Measurements from ENCODE around the gene SPOCK3. TPM values are rescaled to one million over a fixed set of nuclear protein-coding genes. Genes with fewer than 3 reads are reported as not detected.

Gene SPOCK3
- total RNA-seq, 4 donors from 2014 or later: not detected

DNA sequence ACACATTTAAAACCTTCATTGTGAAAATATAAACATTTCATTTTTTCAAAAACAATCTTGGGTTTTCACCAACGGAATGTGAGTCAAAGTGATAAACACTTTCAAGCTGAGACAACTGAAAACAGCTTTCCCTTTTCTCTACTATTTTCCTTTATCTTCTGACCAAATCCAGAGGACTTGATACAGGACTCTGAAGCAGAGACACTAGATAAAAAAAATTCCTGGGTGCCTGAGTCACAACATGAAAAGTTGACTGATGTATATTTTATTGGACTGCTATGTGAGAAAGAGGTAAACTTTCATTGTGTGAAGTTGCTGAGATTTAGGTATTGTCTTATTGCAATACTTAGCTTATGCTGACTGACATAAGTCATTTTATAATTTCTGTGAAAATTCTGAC lies 411.2 kb downstream of the SPOCK3 start:
- no peaks in the 10 kb centered on the region for H3K9me3 ChIP-seq
- WGBS, 2 donors: 42 to 65% methylated on average over 1 of the region's 1 CpG
- H3K36me3 ChIP-seq: no peaks in the 10 kb centered on the region
- intact Hi-C loops (cut with DNase I): no loop called here
- H3K4me3 ChIP-seq: no peak overlapping the region
- no peak for DNase-seq
- no peak for TF ChIP-seq POLR2A (IDR thresholded peaks at IDR 0.05)
- TF ChIP-seq, protein P1, sequence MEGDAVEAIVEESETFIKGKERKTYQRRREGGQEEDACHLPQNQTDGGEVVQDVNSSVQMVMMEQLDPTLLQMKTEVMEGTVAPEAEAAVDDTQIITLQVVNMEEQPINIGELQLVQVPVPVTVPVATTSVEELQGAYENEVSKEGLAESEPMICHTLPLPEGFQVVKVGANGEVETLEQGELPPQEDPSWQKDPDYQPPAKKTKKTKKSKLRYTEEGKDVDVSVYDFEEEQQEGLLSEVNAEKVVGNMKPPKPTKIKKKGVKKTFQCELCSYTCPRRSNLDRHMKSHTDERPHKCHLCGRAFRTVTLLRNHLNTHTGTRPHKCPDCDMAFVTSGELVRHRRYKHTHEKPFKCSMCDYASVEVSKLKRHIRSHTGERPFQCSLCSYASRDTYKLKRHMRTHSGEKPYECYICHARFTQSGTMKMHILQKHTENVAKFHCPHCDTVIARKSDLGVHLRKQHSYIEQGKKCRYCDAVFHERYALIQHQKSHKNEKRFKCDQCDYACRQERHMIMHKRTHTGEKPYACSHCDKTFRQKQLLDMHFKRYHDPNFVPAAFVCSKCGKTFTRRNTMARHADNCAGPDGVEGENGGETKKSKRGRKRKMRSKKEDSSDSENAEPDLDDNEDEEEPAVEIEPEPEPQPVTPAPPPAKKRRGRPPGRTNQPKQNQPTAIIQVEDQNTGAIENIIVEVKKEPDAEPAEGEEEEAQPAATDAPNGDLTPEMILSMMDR (IDR thresholded peaks at IDR 0.05): no peak
- H3K27ac ChIP-seq: no peak overlapping the region
- no peaks in the 10 kb centered on the region for H3K27me3 ChIP-seq
- H3K4me1 ChIP-seq: no peaks in the 10 kb centered on the region

GRCh38 chr4:166822386-166822785 lies 411.9 kb downstream of the SPOCK3 start:
- H3K36me3 ChIP-seq: no peaks in the 10 kb centered on the region
- no peak overlapping the region for H3K4me3 ChIP-seq
- DNase-seq: no peak
- intact Hi-C loops (cut with DNase I): no loop called here
- H3K27me3 ChIP-seq: no peaks in the 10 kb centered on the region
- no peak overlapping the region for H3K27ac ChIP-seq
- no peaks in the 10 kb centered on the region for H3K9me3 ChIP-seq
- H3K4me1 ChIP-seq: no peaks in the 10 kb centered on the region
- no peak for TF ChIP-seq POLR2A (IDR thresholded peaks at IDR 0.05)
- TF ChIP-seq, protein P1 (IDR thresholded peaks at IDR 0.05): no peak
- WGBS, 2 donors: 41 to 67% methylated on average over 4 of the region's 4 CpGs

DNA sequence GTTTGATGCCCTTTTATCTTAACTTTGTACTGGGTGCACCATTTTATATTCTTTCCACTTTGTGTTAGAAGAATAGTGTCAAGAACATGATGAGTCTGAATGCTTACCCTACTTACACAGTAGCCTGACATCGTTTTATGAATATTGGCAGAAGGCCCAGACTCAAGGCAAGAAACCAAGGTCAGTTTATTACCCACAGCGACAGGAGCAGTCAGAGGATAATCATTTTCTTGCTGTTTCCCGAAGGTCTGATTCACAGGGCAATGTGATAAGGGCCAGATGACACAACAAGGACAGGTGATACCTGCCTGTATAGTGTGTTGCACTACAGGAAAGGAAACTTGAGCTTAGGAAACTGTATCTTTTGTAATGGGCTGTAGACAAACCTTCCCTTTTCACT lies 417.4 kb downstream of the SPOCK3 start:
- 10 to 42% methylated on average over 2 to 3 of the region's 3 CpGs for WGBS, 2 donors
- DNase-seq: no peak
- TF ChIP-seq, protein P1 (IDR thresholded peaks at IDR 0.05): no peak
- TF ChIP-seq POLR2A (IDR thresholded peaks at IDR 0.05): no peak

GRCh38 chr4:166808380-166808779 lies 425.9 kb downstream of the SPOCK3 start:
- no peaks in the 10 kb centered on the region for H3K27me3 ChIP-seq
- intact Hi-C loops (cut with DNase I): no loop called here
- DNase-seq: no peak
- no peaks in the 10 kb centered on the region for H3K36me3 ChIP-seq
- H3K4me1 ChIP-seq: no peaks in the 10 kb centered on the region
- H3K4me3 ChIP-seq: no peak overlapping the region
- no peak overlapping the region for H3K27ac ChIP-seq
- no peak for TF ChIP-seq POLR2A (IDR thresholded peaks at IDR 0.05)
- TF ChIP-seq, protein P1 (IDR thresholded peaks at IDR 0.05): no peak
- no peaks in the 10 kb centered on the region for H3K9me3 ChIP-seq

More for the DNA sequence above, 417.4 kb downstream of the SPOCK3 start:
- intact Hi-C loops (cut with DNase I): no loop called here
- Histone ChIP-seq H3K9me3 (no peaks in the 10 kb centered on the region), H3K27ac (no peak overlapping the region), H3K4me3 (no peak overlapping the region), H3K36me3 (no peaks in the 10 kb centered on the region), H3K27me3 (no peaks in the 10 kb centered on the region), H3K4me1 (no peaks in the 10 kb centered on the region)

DNA sequence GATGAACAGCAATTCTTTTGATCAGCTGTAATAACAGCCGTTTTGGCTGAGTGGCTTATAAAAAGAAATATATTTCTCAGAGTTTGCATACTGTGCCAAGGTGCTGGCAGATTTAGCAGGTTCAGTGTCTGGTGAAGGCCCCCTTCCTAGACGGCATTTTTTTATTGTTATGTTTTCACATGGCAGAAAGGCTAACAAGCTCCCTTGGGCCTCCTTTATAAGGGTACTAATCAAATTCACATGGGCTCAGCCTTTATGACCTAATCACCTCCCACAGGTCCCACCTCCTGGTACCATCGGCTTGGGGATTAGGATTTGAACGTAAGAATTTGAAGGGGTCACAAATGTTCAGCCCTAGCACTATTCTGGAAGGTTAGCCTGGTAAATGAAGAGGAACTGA lies 431.9 kb downstream of the SPOCK3 start:
- H3K4me1 ChIP-seq: no peaks in the 10 kb centered on the region
- no peaks in the 10 kb centered on the region for H3K36me3 ChIP-seq
- no peak overlapping the region for H3K4me3 ChIP-seq
- WGBS, 2 donors: 39 to 45% methylated on average over 4 of the region's 4 CpGs
- no peak overlapping the region for H3K27ac ChIP-seq
- TF ChIP-seq, protein P1 (IDR thresholded peaks at IDR 0.05): no peak
- TF ChIP-seq POLR2A (IDR thresholded peaks at IDR 0.05): no peak
- H3K27me3 ChIP-seq: no peaks in the 10 kb centered on the region
- H3K9me3 ChIP-seq: no peaks in the 10 kb centered on the region
- intact Hi-C loops (cut with DNase I): no loop called here
- DNase-seq: no peak
